Kidney (tissue), 14 donors: ENCODE measurements around the gene LYPD3. TPM values are rescaled to one million over a fixed set of nuclear protein-coding genes. Genes with fewer than 3 reads are reported as not detected.

Experiments
- DNase-seq, 5 donors: peaks; one replicate each; pipeline ENCODE4 v3.0.0-alpha.2; 2013 to 2020
- FAIRE-seq: peaks from 2 replicates; lab custom pipeline; 2012; peaks lifted over from hg19 to GRCh38; lab: Jason Lieb, UNC
- H3K27ac ChIP-seq, 2 donors: one replicate each; pipeline ENCODE4 v1.7.0; 2013; ENCODE audit warnings: low read depth in 2 of 2, low read length in 2 of 2, inconsistent platforms in 1 of 2
- H3K27me3 ChIP-seq: one replicate; pipeline ENCODE4 v1.7.1; 2013; ENCODE audit warnings: low read length, inconsistent platforms; ENCODE audit not compliant: control insufficient read depth, insufficient read depth
- H3K36me3 ChIP-seq, 3 donors: one replicate each; pipeline versions ENCODE4 v1.7.0 to v1.7.1; 2013; ENCODE audit warnings: low read length in 3 of 3, control low read depth in 1 of 3, inconsistent platforms in 1 of 3; ENCODE audit not compliant: insufficient read depth in 3 of 3, control insufficient read depth in 2 of 3
- H3K4me1 ChIP-seq, 3 donors: one replicate each; pipeline versions ENCODE4 v1.7.0 to v1.7.1; 2013; ENCODE audit warnings: low read length in 3 of 3, inconsistent platforms in 1 of 3, low read depth in 1 of 3; ENCODE audit not compliant: control insufficient read depth in 2 of 3, insufficient read depth in 2 of 3
- H3K4me3 ChIP-seq, 3 donors: one replicate each; pipeline versions ENCODE4 v1.7.0 to v1.8.1; 2013; ENCODE audit warnings: low read length in 3 of 3, control low read depth in 1 of 3, inconsistent platforms in 1 of 3
- H3K9ac ChIP-seq, 3 donors: one replicate each; pipeline versions ENCODE4 v1.7.0 to v1.7.1; 2013; ENCODE audit warnings: low read length in 3 of 3, control low read depth in 1 of 3, inconsistent platforms in 1 of 3
- H3K9me3 ChIP-seq, 3 donors: one replicate each; pipeline versions ENCODE4 v1.7.0 to v1.7.1; 2013; ENCODE audit warnings: low read length in 3 of 3, control low read depth in 1 of 3, inconsistent platforms in 1 of 3; ENCODE audit not compliant: control insufficient read depth in 2 of 3, insufficient read depth in 1 of 3
- CTCF ChIP-seq: IDR thresholded peaks from 3 replicates; pipeline ENCODE4 v1.5.1; 2012; ENCODE audit warnings: mild to moderate bottlenecking, moderate library complexity, borderline replicate concordance; ENCODE audit not compliant: insufficient read depth; ENCODE audit errors: extremely low read depth
- intact Hi-C: fragments of 100-400 bp; cut with DNase I; formaldehyde crosslinking; loops from one replicate; pipeline ENCODE4 v1.11.1; 2022
- polyA plus RNA-seq: library from polyadenylated mRNA; stranded (reverse); fragments of 350-450 nt; fragmentation: Illumina TruSeq; extraction: RNeasy Lipid Tissue Mini Kit (QIAGEN cat#74804); gene quantifications from one replicate; pipeline ENCODE4 v1.2.3, GENCODE V29; 2014; ENCODE audit warnings: low read depth, low replicate concordance; ENCODE audit not compliant: insufficient read depth
- total RNA-seq: library from RNA; stranded (reverse); fragmentation: NEBNext Ultra II Directional; extraction: Animal tissue kit (Norgen Biotek cat#: 25700); gene quantifications from one replicate; pipeline ENCODE4 v1.2.1, GENCODE V29; 2021
- donor health status: control.
- donor health status: control.
- donor health status: control.
- donor health status: control.
- donor health status: control.
- donor health status: DM: yes; HTN: yes; CAD: no.
- donor health status: Normal renal cell carcinoma (clear cell type).

Gene LYPD3
- total and polyA plus RNA-seq, 2 donors from 2014 or later: 1.7 to 2.2 TPM

GRCh38 chr19:43464134-43464775 is 1.2 kb downstream of the LYPD3 start:
- DNase-seq (peak in 4 of 5 donors; percentile 74 to 94 (median 88)), FAIRE-seq (no peak)
- Histone ChIP-seq H3K27me3 (peaks cover 2% of the 10 kb centered on the region), H3K36me3 (no peaks in the 10 kb centered on the region), H3K4me1 (peaks cover 0 to 10% (median 0%) of the 10 kb centered on the region in 3 donors), H3K27ac (peak overlapping the region; percentile 63 to 85), H3K9me3 (no peaks in the 10 kb centered on the region), H3K4me3 (peak overlapping the region; percentile 70 to 81 (median 74)), H3K9ac (peak overlapping the region in 2 of 3 donors; percentile 40 to 50)
- intact Hi-C loops: no loop called here
- TF ChIP-seq CTCF: no peak

GRCh38 chr19:43463381-43464133 is 1.9 kb downstream of the LYPD3 start:
- H3K36me3 ChIP-seq: no peaks in the 10 kb centered on the region
- H3K4me3 ChIP-seq: peak overlapping the region; percentile 70 to 81 (median 74)
- peak; percentile 96 to 100 (median 98) for DNase-seq
- FAIRE-seq: no peak
- H3K27me3 ChIP-seq: peaks cover 2% of the 10 kb centered on the region
- H3K27ac ChIP-seq: peak overlapping the region; percentile 72 to 85
- H3K9ac ChIP-seq: peak overlapping the region; percentile 22 to 50 (median 40)
- peaks cover 0 to 10% (median 0%) of the 10 kb centered on the region in 3 donors for H3K4me1 ChIP-seq
- no peak for TF ChIP-seq CTCF
- intact Hi-C loops: no loop called here
- no peaks in the 10 kb centered on the region for H3K9me3 ChIP-seq

GRCh38 chr19:43462785-43463380 is 2.5 kb downstream of the LYPD3 start:
- TF ChIP-seq CTCF: no peak

More at GRCh38 chr19:43462785-43463380, 2.5 kb downstream of the LYPD3 start:
- Histone ChIP-seq H3K36me3 (no peaks in the 10 kb centered on the region), H3K4me1 (peaks cover 0 to 10% (median 0%) of the 10 kb centered on the region in 3 donors), H3K9ac (peak overlapping the region; percentile 5 to 33 (median 31)), H3K4me3 (peak overlapping the region; percentile 47 to 81 (median 68)), H3K9me3 (no peaks in the 10 kb centered on the region), H3K27me3 (peaks cover 2% of the 10 kb centered on the region), H3K27ac (peak overlapping the region; percentile 11 to 72)
- intact Hi-C loops: no loop called here
- FAIRE-seq (no peak), DNase-seq (no peak)
